GM21526 (cell line): ENCODE measurements around the gene ARF1.

Experiments used
- ATAC-seq: cut with Tn5 transposase; IDR thresholded peaks from one replicate; pipeline ENCODE4 v1.9.1; 2021; ENCODE audit warnings: moderate library complexity; ENCODE audit not compliant: unreplicated experiment, low FRiP score

ARF1 gene

GRCh38 chr1:228082214-228082917 is at the start of gene ARF1:
TSS of gene ARF1 (plus strand) at chr1:228082708. CDS start at chr1:228097115, 14,407 bp downstream.
- ATAC-seq: peak; percentile 67

- no peak for ATAC-seq
These were observed 49.1 kb upstream of the ARF1 start for GRCh38 chr1:228033376-228033775.

- no peak for ATAC-seq
These were observed 47.3 kb upstream of the ARF1 start for GRCh38 chr1:228034954-228035837.

GRCh38 chr1:228035844-228036243 is 46.7 kb upstream of the ARF1 start:
- ATAC-seq: no peak

- ATAC-seq: no peak
These were observed 45.7 kb upstream of the ARF1 start for GRCh38 chr1:228036701-228037231.

GRCh38 chr1:228037401-228038386 is 44.8 kb upstream of the ARF1 start:
- ATAC-seq: peak; percentile 87

- ATAC-seq: no peak
These were observed 44.0 kb upstream of the ARF1 start for GRCh38 chr1:228038387-228039005.

GRCh38 chr1:228039006-228039903 is 43.3 kb upstream of the ARF1 start:
- ATAC-seq: no peak

GRCh38 chr1:228039986-228040385 is 42.5 kb upstream of the ARF1 start:
- no peak for ATAC-seq

GRCh38 chr1:228041316-228041715 is 41.2 kb upstream of the ARF1 start:
- ATAC-seq: no peak

- no peak for ATAC-seq
These were observed 40.0 kb upstream of the ARF1 start for GRCh38 chr1:228042508-228042907.

- no peak for ATAC-seq
These were observed 39.1 kb upstream of the ARF1 start for GRCh38 chr1:228043281-228043848.

- ATAC-seq: no peak
These were observed 37.5 kb upstream of the ARF1 start for GRCh38 chr1:228044961-228045360.

GRCh38 chr1:228045405-228045804 is 37.1 kb upstream of the ARF1 start:
- ATAC-seq: no peak

GRCh38 chr1:228045871-228046270 is 36.6 kb upstream of the ARF1 start:
- ATAC-seq: no peak

- ATAC-seq: no peak
These were observed 35.9 kb upstream of the ARF1 start for GRCh38 chr1:228046421-228047182.

GRCh38 chr1:228047183-228047466 is 35.4 kb upstream of the ARF1 start:
- ATAC-seq: no peak

GRCh38 chr1:228048120-228048519 is 34.4 kb upstream of the ARF1 start:
- ATAC-seq: no peak
